ENCODE results near the gene TMEM150B. TPM values are rescaled to one million over a fixed set of nuclear protein-coding genes. Genes with fewer than 3 reads are reported as not detected.

TMEM150B gene
- total and polyA plus RNA-seq, 4 donors: 0.81 to 3.3 (median 2.0) TPM

- Histone ChIP-seq H3K9ac (ENCODE audit: low read depth in 1 of 2, low read length in 2 of 2) (no peak overlapping the region), H3K36me3 (ENCODE audit: control insufficient read depth in 4 of 4, insufficient read depth in 3 of 4, low read depth in 1 of 4, low read length in 3 of 4) (no peaks in the 10 kb centered on the region), H3K27ac (ENCODE audit: low read depth in 1 of 2, low read length in 2 of 2) (no peak overlapping the region), H3K4me1 (ENCODE audit: control insufficient read depth in 4 of 4, insufficient read depth in 4 of 4, low read length in 3 of 4) (no peaks in the 10 kb centered on the region), H3K9me3 (ENCODE audit: control insufficient read depth in 4 of 4, low read length in 3 of 4) (peaks cover 0 to 4% (median 1%) of the 10 kb centered on the region in 4 donors), H3K4me3 (ENCODE audit: low read depth in 1 of 3, low read length in 3 of 3) (no peak overlapping the region), H3K27me3 (ENCODE audit: control insufficient read depth in 4 of 4, insufficient read depth in 4 of 4, low read length in 3 of 4) (peaks cover 0 to 4% (median 0%) of the 10 kb centered on the region in 4 donors)
- WGBS: 89% methylated on average over 47 of the region's 47 CpGs
- no peak for TF ChIP-seq FOXA1 (IDR thresholded peaks at IDR 0.05)
- no peak for TF ChIP-seq JUND (IDR thresholded peaks at IDR 0.05)
- TF ChIP-seq NR2F2 (IDR thresholded peaks at IDR 0.05): no peak
- TF ChIP-seq HNF4A (conservative IDR thresholded peaks at IDR 0.05): no peak
- DNase-seq (ENCODE audit: low spot score): no peak
Measured at GRCh38 chr19:55312621-55313512, 12.3 kb downstream of the TMEM150B start.

GRCh38 chr19:55311797-55312196 lies 13.3 kb downstream of the TMEM150B start:
- H3K9ac ChIP-seq (ENCODE audit: low read depth in 1 of 2, low read length in 2 of 2): no peak overlapping the region
- H3K4me3 ChIP-seq (ENCODE audit: low read depth in 1 of 3, low read length in 3 of 3): no peak overlapping the region
- no peaks in the 10 kb centered on the region for H3K36me3 ChIP-seq (ENCODE audit: control insufficient read depth in 4 of 4, insufficient read depth in 3 of 4, low read depth in 1 of 4, low read length in 3 of 4)
- peaks cover 0 to 4% (median 1%) of the 10 kb centered on the region in 4 donors for H3K9me3 ChIP-seq (ENCODE audit: control insufficient read depth in 4 of 4, low read length in 3 of 4)
- H3K27ac ChIP-seq (ENCODE audit: low read depth in 1 of 2, low read length in 2 of 2): no peak overlapping the region
- no peaks in the 10 kb centered on the region for H3K4me1 ChIP-seq (ENCODE audit: control insufficient read depth in 4 of 4, insufficient read depth in 4 of 4, low read length in 3 of 4)
- 87% methylated on average over 18 of the region's 18 CpGs for WGBS
- no peak for DNase-seq (ENCODE audit: low spot score)
- peaks cover 0 to 4% (median 0%) of the 10 kb centered on the region in 4 donors for H3K27me3 ChIP-seq (ENCODE audit: control insufficient read depth in 4 of 4, insufficient read depth in 4 of 4, low read length in 3 of 4)
- TF ChIP-seq MAX (IDR thresholded peaks at IDR 0.05) (no peak), GABPA (IDR thresholded peaks at IDR 0.05 in 1 of 2, conservative IDR thresholded peaks at IDR 0.05 in 1 of 2) (no peak), ATF3 (IDR thresholded peaks at IDR 0.05) (no peak), SP1 (IDR thresholded peaks at IDR 0.05) (no peak), FOXA1 (IDR thresholded peaks at IDR 0.05) (no peak)

- H3K27ac ChIP-seq (ENCODE audit: low read depth in 1 of 2, low read length in 2 of 2): no peak overlapping the region
- H3K4me3 ChIP-seq (ENCODE audit: low read depth in 1 of 3, low read length in 3 of 3): no peak overlapping the region
- no peaks in the 10 kb centered on the region for H3K36me3 ChIP-seq (ENCODE audit: control insufficient read depth in 4 of 4, insufficient read depth in 3 of 4, low read depth in 1 of 4, low read length in 3 of 4)
- H3K4me1 ChIP-seq (ENCODE audit: control insufficient read depth in 4 of 4, insufficient read depth in 4 of 4, low read length in 3 of 4): no peaks in the 10 kb centered on the region
- no peak overlapping the region for H3K9ac ChIP-seq (ENCODE audit: low read depth in 1 of 2, low read length in 2 of 2)
- H3K9me3 ChIP-seq (ENCODE audit: control insufficient read depth in 4 of 4, low read length in 3 of 4): peaks cover 0 to 3% (median 1%) of the 10 kb centered on the region in 4 donors
- TF ChIP-seq FOXA1 (IDR thresholded peaks at IDR 0.05): no peak
- no peak for TF ChIP-seq JUND (IDR thresholded peaks at IDR 0.05)
- H3K27me3 ChIP-seq (ENCODE audit: control insufficient read depth in 4 of 4, insufficient read depth in 4 of 4, low read length in 3 of 4): peaks cover 0 to 4% (median 0%) of the 10 kb centered on the region in 4 donors
- no peak for DNase-seq (ENCODE audit: low spot score)
- 88% methylated on average over 9 of the region's 9 CpGs for WGBS
Measured at GRCh38 chr19:55311397-55311796, 13.7 kb downstream of the TMEM150B start.

GRCh38 chr19:55310498-55310897 lies 14.6 kb downstream of the TMEM150B start:
- TF ChIP-seq TAF1 (conservative IDR thresholded peaks at IDR 0.05): no peak
- DNase-seq (ENCODE audit: low spot score): no peak
- Histone ChIP-seq H3K36me3 (ENCODE audit: control insufficient read depth in 4 of 4, insufficient read depth in 3 of 4, low read depth in 1 of 4, low read length in 3 of 4) (no peaks in the 10 kb centered on the region), H3K9me3 (ENCODE audit: control insufficient read depth in 4 of 4, low read length in 3 of 4) (no peaks in the 10 kb centered on the region), H3K27me3 (ENCODE audit: control insufficient read depth in 4 of 4, insufficient read depth in 4 of 4, low read length in 3 of 4) (peaks cover 0 to 4% (median 0%) of the 10 kb centered on the region in 4 donors), H3K27ac (ENCODE audit: low read depth in 1 of 2, low read length in 2 of 2) (no peak overlapping the region), H3K9ac (ENCODE audit: low read depth in 1 of 2, low read length in 2 of 2) (no peak overlapping the region), H3K4me1 (ENCODE audit: control insufficient read depth in 4 of 4, insufficient read depth in 4 of 4, low read length in 3 of 4) (no peaks in the 10 kb centered on the region), H3K4me3 (ENCODE audit: low read depth in 1 of 3, low read length in 3 of 3) (no peak overlapping the region)
- WGBS: 81% methylated on average over 7 of the region's 7 CpGs
